Activated naive CD4-positive, alpha-beta T cell treated with anti-CD3 and anti-CD28 coated beads, Interleukin-2, amount 50 U/mL, for 16 hours (primary cell): ENCODE measurements around the gene NRXN3.

Experiments
- DNase-seq: peaks from one replicate; pipeline ENCODE4 v3.0.0-alpha.2; 2020

Gene NRXN3

GRCh38 chr14:78248501-78249090 is 78.4 kb downstream of the NRXN3 start:
- no peak for DNase-seq

GRCh38 chr14:78251308-78251707 is 81.1 kb downstream of the NRXN3 start:
- no peak for DNase-seq

- DNase-seq = no peak
Measured at GRCh38 chr14:78253986-78254385, 83.8 kb downstream of the NRXN3 start.

- no peak for DNase-seq
Measured at GRCh38 chr14:78254911-78255461, 84.8 kb downstream of the NRXN3 start.

GRCh38 chr14:78259831-78260230 is 89.7 kb downstream of the NRXN3 start:
- no peak for DNase-seq

GRCh38 chr14:78278464-78279250 is 108.5 kb downstream of the NRXN3 start:
- DNase-seq = no peak

- no peak for DNase-seq
Measured at GRCh38 chr14:78282437-78282836, 112.3 kb downstream of the NRXN3 start.

GRCh38 chr14:78286210-78286609 is 116.0 kb downstream of the NRXN3 start:
- DNase-seq = no peak

- no peak for DNase-seq
Measured at GRCh38 chr14:78292003-78292402, 121.8 kb downstream of the NRXN3 start.

- no peak for DNase-seq
Measured at GRCh38 chr14:78297858-78298257, 127.7 kb downstream of the NRXN3 start.

- DNase-seq = no peak
Measured at GRCh38 chr14:78298298-78298697, 128.1 kb downstream of the NRXN3 start.

- DNase-seq = no peak
Measured at GRCh38 chr14:78302841-78303240, 132.7 kb downstream of the NRXN3 start.

GRCh38 chr14:78307671-78308070 is 137.5 kb downstream of the NRXN3 start:
- DNase-seq = no peak

- DNase-seq = no peak
Measured at GRCh38 chr14:78308079-78308478, 137.9 kb downstream of the NRXN3 start.

GRCh38 chr14:78310272-78310671 is 140.1 kb downstream of the NRXN3 start:
- DNase-seq = no peak

- no peak for DNase-seq
Measured at GRCh38 chr14:78313499-78313898, 143.3 kb downstream of the NRXN3 start.

- no peak for DNase-seq
Measured at GRCh38 chr14:78314484-78314883, 144.3 kb downstream of the NRXN3 start.

- DNase-seq = no peak
Measured at GRCh38 chr14:78316052-78316451, 145.9 kb downstream of the NRXN3 start.

- no peak for DNase-seq
Measured at GRCh38 chr14:78316786-78317185, 146.6 kb downstream of the NRXN3 start.

- DNase-seq = no peak
Measured at GRCh38 chr14:78319406-78319805, 149.2 kb downstream of the NRXN3 start.

GRCh38 chr14:78319887-78320635 is 149.9 kb downstream of the NRXN3 start:
- DNase-seq = no peak

GRCh38 chr14:78324353-78324752 is 154.2 kb downstream of the NRXN3 start:
- DNase-seq = no peak

GRCh38 chr14:78325911-78326310 is 155.7 kb downstream of the NRXN3 start:
- no peak for DNase-seq
